ENCODE results near the gene SRSF3.

SRSF3 gene

GRCh38 chr6:36590237-36590636 is 3.9 kb upstream of the SRSF3 start (continued):
- TF ChIP-seq IKZF3 (tag by site-specific recombination; IDR thresholded peaks at IDR 0.05) (0 out of 2 replicates have a peak, but pooled peaks have one; percentile 46), PBX3 (CRISPR knock-in tag; IDR thresholded peaks at IDR 0.05) (no peak), KLF9 (tag by site-specific recombination; IDR thresholded peaks at IDR 0.05; ENCODE audit: low read depth) (no peak), ZNF791 (tag by site-specific recombination; IDR thresholded peaks at IDR 0.05) (no peak), ZNF548 (tag by site-specific recombination; IDR thresholded peaks at IDR 0.05) (no peak), ZNF76 (tag by site-specific recombination; IDR thresholded peaks at IDR 0.05; ENCODE audit: borderline replicate concordance, low read depth) (no peak), ZNF341 (tag by site-specific recombination; IDR thresholded peaks at IDR 0.05; ENCODE audit: low read depth) (no peak), ZSCAN18 (tag by site-specific recombination; IDR thresholded peaks at IDR 0.05) (no peak), ZNF785 (tag by site-specific recombination; IDR thresholded peaks at IDR 0.05) (no peak), ZNF18 (tag by site-specific recombination; IDR thresholded peaks at IDR 0.05) (no peak), MEIS1 (CRISPR knock-in tag; IDR thresholded peaks at IDR 0.05; ENCODE audit: borderline replicate concordance) (no peak)

- Histone ChIP-seq H3K27ac (ENCODE audit: extremely low read depth, low read depth, low read length) (no peak overlapping the region), H3K4me3 (ENCODE audit: low read depth, low read length) (no peak overlapping the region), H3K9me3 (ENCODE audit: control insufficient read depth, insufficient read depth, low read depth, low read length) (no peaks in the 10 kb centered on the region), H3K36me3 (ENCODE audit: control insufficient read depth in 2 of 2, insufficient read depth in 1 of 2, low read length in 2 of 2) (peaks cover 6 to 27% of the 10 kb centered on the region in 2 experiments; a peak in 2 of 3 replicates), H3K4me1 (ENCODE audit: control insufficient read depth, insufficient read depth, low read length) (no peaks in the 10 kb centered on the region)
- ChIA-PET POLR2A (interaction anchor here (0.6 to 1.6 kb wide), 5 partner anchors 10 to 396 kb away, joined by 3 to 12 read pairs (median 6); no protein-coding TSS in a partner anchor), CTCF (interaction anchor here (0.9 kb wide), 1 partner anchor 167 kb away, joined by 3 read pairs; no protein-coding TSS in a partner anchor)
- no peak for TF ChIP-seq TSHZ1 (tag by site-specific recombination; IDR thresholded peaks at IDR 0.05; ENCODE audit: borderline replicate concordance)
- no peak for TF ChIP-seq GFI1B (tag by site-specific recombination; IDR thresholded peaks at IDR 0.05)
- no peak for TF ChIP-seq ZNF473 (tag by site-specific recombination; IDR thresholded peaks at IDR 0.05)
- no peak for TF ChIP-seq SALL2 (tag by site-specific recombination; IDR thresholded peaks at IDR 0.05; ENCODE audit: borderline replicate concordance)
- TF ChIP-seq ZNF670 (tag by site-specific recombination; IDR thresholded peaks at IDR 0.05; ENCODE audit: low read depth) = no peak
- no peak for TF ChIP-seq ZNF362 (tag by site-specific recombination; IDR thresholded peaks at IDR 0.05)
- TF ChIP-seq ZNF48 (tag by site-specific recombination; IDR thresholded peaks at IDR 0.05) = no peak
- TF ChIP-seq ZNF596 (tag by site-specific recombination; IDR thresholded peaks at IDR 0.05) = no peak
- no peak for TF ChIP-seq ZNF202 (tag by site-specific recombination; IDR thresholded peaks at IDR 0.05; ENCODE audit: borderline replicate concordance)
- no peak for TF ChIP-seq SP3 (tag by site-specific recombination; IDR thresholded peaks at IDR 0.05)
- TF ChIP-seq PRDM2 (tag by site-specific recombination; IDR thresholded peaks at IDR 0.05; ENCODE audit: borderline replicate concordance) = no peak
These were observed 1.9 kb upstream of the SRSF3 start for GRCh38 chr6:36592221-36592655.
